GM19455 (cell line): ENCODE results near the gene SMCO3.

ENCODE experiments used
- ATAC-seq: cut with Tn5 transposase; IDR thresholded peaks from one replicate; pipeline ENCODE4 v1.9.1; 2021; ENCODE audit not compliant: unreplicated experiment

Gene SMCO3

DNA sequence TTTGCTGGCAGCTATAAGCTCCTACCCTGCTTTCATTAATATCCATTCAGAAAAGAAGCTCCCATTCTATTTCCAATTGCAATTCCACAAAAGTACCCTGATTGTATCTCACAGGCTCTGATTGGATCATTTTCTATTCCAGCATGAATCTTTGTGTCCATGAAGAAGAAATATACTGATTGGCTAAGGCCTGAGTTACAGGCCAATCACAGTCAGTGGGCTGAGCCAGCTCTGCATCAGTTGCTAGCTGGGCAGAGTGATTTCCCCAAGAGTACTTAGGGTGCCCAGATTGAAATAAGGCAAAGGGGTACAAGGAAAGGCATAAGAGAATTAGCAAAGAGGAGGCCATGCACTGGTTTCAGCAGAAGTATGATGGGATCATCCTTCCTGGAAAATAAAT is 14.9 kb upstream of the SMCO3 start:
- peak; percentile 57 for ATAC-seq

DNA sequence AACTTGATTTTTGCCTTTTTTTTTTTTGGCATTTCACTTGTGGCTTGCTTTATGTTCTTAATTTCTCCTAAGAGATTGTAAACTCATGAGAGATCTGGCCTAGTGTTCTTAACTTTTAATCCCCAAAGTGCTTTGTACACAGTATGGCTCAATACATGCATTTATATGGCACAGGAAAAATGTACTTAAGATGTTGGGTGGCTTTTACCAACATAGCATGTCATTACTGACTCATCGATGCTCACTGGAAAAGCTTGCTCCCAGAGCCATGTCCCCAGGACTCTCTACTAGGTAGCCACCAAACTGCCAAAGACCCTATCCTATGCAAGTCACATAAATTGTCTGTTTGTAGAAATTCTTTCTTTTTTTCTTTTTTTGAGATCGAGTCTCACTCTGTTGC is 13.1 kb upstream of the SMCO3 start:
- no peak for ATAC-seq

DNA sequence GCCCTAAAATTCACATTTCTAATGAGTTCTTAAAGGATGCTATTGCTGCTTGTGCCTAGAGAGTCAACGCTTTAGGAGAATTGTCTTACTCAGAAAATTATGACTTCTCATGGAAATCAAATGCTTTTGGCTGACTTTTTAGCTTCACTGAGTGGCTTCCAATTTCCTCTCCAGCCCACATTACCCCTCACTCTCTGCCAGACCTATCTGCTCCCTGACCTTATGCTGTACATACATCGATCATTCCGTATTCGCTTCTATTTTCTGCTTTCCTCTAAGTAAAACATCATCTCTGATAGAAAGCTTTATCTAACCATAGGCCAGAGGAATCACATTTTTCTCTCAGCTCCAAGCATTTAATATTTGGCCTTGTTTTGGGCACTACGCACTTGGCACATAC is 12.5 kb upstream of the SMCO3 start:
- no peak for ATAC-seq

DNA sequence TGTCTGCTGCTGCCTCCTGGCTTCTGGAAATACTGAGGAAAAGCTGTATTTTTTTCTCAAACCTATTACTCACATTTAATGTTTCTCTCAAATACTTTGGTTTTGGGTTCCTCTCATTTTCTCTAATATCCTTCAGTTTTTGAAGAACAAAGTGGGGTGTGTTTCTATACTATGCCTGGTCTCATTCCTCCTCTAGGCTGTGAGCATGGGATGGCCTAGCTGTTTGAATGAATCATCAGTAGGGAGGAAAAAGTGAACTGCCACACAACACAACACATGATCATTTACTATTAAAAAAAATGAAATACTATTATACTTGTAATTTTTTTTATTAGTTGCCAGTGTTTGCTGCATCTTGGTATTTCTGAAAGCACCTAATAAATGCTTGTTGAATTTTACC is 11.3 kb upstream of the SMCO3 start:
- ATAC-seq: no peak

DNA sequence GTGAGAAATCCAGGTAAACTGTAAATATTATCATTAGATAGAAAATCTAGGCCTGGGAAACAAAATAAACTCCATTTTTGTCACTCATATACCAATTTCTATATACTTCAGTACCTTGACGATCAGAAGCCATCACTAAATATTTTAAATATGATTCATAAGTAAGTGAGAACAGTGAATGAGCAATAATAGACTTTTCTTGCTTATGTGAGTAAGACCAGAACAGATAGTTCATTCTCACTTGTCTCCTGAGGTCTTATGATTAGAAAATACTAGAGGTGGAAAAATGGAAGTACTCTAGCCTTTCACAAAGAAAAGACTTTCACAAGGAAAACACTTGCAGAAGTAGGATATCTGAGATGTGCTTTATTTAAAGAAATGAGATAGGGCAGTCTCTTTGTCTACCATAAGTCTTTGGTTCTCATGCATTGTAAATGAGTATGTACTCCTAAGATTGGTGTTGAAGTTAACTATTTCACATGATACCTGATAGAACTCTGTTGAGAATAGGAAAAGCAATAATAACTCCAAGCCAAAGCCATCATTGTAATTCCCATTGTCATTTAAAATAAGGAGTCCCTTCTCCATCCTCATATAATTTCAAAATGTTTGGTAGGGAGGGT is 10.1 kb upstream of the SMCO3 start:
- ATAC-seq: no peak

DNA sequence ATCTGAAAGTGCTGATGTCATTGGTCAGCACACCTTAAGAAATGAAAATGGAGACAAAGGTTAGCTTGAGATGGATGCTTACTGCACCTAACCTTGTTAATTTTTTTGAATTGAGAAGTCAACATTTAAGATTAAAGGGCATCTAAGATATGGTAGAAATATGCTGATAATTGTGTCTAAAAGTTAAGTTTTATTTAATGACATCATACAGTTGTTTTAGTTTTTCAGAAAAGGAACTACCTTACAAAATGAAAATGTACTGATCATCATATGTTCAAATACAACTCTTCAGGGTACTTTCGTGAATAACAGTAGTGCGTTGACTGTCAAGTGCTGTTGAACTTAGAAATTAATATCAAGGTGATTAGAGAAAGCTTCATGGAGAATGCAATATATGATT is 2.5 kb downstream of the SMCO3 start:
- no peak for ATAC-seq

DNA sequence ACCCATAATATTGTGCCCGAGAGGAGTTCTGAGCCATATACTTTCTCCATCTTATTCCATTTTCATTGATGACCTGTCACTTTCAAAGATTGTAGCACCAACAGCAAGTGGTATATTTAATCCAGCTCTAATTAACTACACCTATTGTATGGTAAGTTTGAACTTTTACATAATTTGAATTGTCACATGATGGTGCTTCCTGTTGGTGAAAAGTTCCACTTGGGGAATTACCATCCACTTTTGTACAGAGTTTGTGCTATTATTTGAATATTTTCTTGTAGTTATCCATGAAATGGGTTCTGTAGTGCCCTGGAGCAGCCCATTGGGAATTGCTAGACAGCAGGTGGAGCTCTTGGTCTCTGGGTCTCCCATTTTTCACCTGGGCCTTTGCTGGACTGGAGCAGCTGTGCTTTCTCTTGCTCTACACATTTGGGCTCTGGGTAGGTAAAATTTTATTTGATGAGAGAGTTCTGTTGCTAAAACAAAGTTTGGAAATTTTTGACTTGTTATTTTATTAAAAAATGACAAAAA is 3.0 kb downstream of the SMCO3 start:
- ATAC-seq: no peak

DNA sequence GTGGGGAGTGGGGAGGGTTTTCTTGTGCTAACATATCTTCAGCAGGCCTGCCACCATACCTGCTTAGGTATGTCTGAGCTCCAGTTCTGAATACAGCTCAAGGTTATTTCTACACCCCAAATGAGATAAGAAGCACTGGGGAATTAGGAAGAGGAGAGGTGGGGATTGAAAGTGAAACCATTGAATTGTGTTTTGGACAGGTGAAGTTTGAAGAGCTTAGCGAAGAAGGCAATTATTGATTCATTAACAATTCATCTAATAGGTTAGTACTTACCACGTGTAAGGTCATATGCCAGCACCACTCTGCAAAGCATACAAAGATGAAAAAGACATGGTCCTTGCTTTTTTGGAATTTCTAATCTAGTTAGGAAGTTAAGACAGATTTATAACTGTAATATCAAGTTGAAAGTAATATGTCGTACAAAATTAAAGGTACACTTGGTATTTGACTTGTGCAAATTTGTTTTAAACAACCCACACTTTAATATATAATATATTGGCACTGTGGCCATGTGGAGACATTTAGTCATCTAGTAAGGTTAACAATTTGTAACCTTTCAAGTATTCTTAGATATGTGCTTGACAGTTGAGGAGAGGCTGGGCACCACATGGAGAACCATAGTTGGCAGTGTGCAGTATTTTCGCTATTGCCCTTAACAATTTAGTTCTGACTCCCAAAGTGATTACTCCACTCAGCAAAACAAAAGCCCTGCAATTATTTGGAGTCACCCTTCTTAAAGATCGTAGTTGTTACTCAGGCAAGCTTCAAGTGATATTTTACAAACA is 3.6 kb downstream of the SMCO3 start:
- ATAC-seq: no peak

DNA sequence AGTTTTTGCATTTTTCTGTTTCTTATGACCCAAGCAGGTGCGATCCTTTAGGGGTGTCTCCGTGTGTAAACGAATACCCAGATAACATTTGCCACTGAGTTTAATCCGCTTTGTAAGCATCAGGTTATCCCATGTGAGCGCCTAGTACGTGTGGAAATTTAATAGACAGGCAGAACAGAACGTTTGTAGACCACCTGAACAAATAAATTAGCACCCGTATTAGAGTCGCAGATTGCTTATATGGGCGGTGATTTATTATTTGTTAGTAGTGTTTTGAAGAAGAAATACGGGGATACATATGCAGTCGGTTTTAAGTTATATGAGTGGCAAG is 10.2 kb downstream of the SMCO3 start:
- peak; percentile 21 for ATAC-seq

DNA sequence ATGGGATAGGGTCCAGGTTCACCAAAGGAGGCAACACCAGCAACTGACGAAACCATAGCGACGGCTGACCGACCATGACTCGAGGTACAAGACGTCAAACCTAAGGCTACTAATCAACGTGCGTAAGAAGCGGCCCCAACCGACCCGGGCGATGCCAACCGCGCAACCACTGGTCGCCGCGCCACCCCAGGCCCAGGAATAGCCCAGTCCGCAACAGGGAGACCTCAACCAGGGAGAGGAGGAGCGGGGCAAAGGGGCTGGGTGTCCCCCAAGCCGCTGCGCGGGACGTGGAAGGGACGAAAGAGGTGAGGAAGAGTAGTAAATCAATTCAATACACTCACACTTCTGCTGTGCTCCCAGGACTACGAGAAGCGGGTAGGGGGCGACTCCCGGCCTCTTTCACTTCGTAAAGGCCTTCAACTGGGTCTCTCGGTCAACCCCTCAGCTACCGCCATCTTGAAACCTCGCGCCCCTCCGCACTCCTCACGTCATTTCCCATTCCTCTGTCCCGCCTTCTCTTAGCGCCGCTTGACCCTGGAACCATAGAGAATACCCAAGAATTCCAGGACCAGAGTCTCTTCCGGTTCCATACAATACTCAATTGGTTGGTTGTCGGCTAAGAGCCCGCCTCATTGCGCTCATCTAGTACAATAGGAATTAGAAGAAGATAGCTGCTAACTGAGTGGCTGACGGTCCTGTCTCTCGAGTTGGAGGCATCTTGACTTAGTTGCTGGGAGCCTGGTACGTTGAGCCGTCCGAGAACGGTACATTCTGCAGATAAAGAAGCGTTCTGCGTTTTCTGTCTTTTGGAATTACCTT is 10.8 kb downstream of the SMCO3 start, which contains the start of the genes C12orf60 and WBP11:
TSS of gene C12orf60 (plus strand) at position 660 of the 819 bp plus-strand sequence. CDS start 19,266 bp downstream, outside the sequence.
TSS of gene WBP11 (minus strand) at position 468 of the 819 bp plus-strand sequence. CDS start 2,095 bp downstream, outside the sequence.
- ATAC-seq: peak; percentile 99

DNA sequence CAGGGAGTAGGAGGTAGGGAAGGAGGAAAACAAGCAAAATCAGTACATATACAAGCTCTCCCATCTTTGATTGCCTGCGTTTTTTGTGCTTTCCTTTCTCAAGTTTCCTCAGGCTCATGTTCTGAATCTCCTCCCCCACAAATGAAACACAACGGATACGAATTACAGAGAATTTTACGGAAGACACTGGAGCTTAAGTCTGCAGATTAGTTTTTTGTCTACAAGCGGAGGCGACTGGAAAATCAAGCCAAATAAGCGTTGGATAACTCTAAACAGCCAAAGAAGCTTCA is 11.3 kb downstream of the SMCO3 start:
- no peak for ATAC-seq

DNA sequence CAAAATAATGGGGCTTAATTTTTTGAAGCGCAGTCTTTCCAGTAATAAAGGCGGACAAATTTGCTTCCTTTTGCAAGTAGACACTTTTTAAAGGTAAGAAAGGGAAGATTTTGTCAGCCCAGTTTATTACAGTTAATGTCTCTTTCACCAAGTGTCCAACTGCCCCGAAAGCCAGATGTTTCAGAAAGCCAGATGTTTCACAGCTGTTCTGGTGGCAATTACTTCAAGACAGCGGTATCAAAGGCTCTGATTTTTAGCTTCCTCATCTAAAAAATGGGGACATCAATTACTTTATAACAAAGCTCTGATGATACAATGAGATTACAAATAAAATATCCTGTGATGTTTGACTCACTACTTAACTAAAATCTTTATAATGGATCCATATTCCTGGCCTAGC is 11.7 kb downstream of the SMCO3 start:
- no peak for ATAC-seq

DNA sequence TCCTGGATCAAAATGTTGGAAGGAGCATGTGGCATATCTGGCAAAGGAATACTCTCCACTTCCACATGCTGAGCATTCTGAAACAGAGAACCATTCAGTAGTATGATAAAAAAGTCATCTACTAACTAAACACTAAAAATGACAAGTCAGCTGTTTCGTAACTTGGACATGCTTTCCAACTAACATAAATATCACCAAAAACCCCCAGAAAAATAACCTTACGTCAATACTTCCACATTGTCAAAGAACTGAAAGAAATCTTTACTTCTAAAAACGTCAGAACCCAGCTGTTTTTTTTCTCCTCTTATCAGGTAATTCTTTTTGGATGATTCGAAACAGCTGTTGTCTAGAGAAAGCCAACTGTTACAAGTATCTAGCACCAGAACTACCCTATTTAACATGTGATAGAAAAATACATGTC is 18.9 kb downstream of the SMCO3 start:
- no peak for ATAC-seq

DNA sequence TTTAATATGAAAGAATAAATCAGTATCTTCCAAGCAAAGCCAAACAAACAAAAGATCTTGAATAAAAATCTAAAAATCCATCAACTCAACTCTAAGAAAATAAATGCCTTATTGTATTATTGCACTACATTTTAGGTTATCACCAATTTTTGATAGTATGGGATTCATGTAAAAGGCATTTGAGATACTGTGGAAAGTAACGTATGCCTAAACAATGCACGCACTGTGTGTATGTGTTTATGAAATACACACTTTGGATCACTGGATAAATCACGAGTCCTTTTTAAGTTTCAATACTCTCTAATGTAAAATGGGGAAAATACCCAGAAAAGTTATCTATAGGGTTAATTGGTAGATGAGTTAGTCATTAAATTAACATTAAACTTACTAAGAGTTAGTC is 28.4 kb downstream of the SMCO3 start:
- ATAC-seq: no peak

DNA sequence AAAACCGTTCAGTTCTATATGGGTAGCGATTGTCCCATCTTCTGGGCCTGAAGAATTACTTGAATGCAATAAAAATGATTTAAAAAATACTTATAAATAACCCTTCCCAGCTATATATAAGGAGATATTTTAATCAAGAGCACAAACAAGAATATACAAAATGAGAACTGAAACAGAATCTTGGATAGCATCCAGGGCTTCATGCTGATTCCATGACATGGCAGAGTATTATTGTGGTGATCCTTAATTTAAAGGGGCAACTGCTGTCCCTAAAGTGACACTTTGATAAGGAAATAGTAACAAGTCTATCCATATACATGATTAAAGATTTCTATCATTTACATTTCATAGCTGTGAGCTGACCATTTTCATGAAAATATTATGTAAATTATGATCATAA is 29.5 kb downstream of the SMCO3 start:
- no peak for ATAC-seq

DNA sequence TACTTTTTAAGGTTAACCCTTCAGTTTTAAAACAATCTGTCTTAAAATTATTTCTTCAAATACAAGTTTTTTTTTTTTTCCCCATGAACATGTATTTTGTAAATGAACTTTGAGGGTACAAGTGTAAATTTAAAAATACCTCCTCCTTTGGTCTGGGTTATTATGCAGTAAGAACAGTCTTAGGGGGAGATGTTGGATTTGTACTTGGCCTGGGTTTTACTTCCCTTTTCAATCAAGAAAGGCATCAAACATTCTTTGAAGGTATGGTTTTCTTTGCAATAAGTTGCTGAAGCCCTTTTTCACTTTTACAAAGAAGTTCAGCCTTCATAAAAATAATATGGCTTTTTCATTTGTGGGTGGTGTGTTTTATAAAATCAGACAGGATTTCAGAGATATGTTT is 31.2 kb downstream of the SMCO3 start:
- ATAC-seq: no peak

DNA sequence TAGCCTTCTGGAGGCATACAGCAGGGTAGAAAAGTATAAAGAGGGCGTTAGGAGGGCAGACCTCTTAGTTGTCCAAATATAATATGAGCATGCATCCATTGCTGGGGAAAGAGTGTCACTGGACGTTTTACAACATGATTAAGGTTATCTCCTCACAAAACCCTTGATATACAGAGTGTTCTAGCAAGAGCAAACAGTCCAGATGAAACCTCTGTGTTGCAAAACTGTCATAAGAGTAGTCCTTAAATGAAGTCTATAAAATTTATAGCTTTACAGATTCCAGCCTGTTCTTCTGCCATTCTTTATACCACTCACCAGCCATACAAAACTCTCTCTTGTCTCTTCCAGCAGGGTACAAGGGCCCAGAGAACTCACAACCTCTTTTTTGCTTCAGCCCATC is 32.4 kb downstream of the SMCO3 start:
- no peak for ATAC-seq

DNA sequence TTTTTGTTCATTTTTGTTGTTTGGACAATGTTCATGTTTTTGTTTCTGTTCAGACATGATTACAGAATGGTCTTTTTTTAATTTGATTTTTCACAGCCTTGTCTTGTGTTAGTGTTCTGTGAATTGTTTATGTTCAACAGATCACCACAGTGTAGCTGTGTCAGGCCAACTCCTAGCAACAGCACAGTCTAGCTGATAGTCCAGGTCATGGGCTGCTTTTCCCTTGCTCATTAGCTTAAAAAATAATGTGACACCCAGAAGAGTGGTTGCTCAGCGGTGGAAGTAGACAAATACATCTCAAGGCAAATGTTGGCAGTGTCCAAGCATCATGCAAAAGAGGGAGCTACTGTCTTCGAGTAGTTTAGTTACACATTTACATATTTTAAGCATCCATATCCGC is 33.1 kb downstream of the SMCO3 start:
- no peak for ATAC-seq

DNA sequence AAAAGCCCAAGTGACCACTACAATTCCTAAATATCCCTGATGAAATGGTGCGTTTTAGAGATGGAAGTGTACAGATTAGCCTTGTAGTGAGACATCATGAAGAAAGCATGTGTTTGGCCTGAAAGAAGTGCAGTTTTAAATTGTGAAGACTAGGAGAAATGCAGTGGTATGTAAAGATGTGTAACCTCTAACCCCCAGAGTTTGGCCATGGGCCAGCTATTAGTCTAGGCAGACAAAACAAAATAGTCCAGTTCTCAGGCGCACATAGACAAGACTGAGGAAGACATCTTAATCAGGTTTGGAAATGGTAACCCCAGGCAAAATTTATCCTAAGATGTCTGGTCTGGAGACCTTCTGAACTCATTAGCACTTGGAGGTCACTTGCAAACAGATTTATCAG is 34.1 kb downstream of the SMCO3 start:
- no peak for ATAC-seq

DNA sequence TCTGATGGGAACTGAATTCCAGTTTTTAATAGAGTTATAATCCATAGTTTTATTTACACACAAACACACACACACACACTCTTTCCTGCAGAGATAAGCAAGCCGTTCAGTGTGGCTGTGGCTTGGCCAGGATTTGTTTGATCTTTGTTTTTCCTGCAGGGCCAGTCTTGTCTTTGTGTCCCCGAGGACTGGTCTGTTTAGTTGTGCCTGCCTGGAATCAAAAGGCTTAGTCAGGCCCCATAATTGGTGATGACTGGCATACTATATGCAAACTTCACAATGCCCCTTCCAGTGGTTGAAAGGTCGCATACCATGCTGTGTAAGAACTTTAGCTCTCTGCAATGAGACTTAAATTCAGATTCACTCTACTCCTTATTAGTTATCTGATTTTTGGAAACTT is 36.7 kb downstream of the SMCO3 start:
- no peak for ATAC-seq

DNA sequence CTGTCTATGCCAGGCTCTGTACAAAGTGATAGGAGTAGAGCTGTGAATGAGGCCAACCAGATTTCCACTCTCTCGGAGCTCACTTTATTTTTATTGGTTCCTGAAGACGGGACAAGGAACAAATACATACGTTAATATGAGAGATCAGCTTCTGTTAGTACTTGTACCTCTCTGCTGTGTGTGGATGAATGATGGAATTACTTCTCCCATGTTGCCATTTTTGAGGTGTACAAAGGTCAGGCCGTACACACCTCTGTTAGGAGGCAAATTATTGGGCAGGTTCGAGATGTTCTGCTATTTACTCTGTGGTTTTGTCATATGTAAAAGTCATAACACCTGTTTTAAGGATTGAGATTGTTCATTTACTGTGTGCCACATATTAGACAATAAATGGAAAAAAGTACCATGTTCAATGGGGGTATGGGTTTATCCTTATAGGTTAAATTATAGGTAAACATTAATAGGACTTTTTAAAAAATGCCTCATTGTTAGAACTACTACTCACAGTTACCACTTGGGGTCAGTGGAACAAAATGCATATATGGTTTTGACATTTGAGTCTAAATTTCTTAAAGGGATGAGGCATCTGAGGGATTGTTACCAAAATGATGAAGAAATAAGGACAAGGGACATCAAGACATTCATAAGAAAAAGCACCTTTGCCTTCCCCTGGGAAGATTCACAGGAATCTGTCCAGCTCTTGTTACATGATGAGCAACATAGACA is 37.6 kb downstream of the SMCO3 start:
- ATAC-seq: no peak
